Measurements from ENCODE around the gene STKLD1. TPM values are rescaled to one million over a fixed set of nuclear protein-coding genes. Genes with fewer than 3 reads are reported as not detected.
"Not testable (repeated sequence)": the region's sequence is repeated elsewhere in the genome, so short reads cannot be mapped to it uniquely, and the experiment has no call there.

STKLD1 gene
- total RNA-seq, 3 donors from 2014 or later: 0.41 to 1.4 (median 1.3) TPM

GRCh38 chr9:133389025-133389557, 12.9 kb downstream of the STKLD1 start:
- no peaks in the 10 kb centered on the region for H3K4me1 ChIP-seq (ENCODE audit: low read depth)
- H3K4me3 ChIP-seq: no peak overlapping the region
- DNase-seq (no peak), ATAC-seq (no peak)
- TF ChIP-seq, protein P1, sequence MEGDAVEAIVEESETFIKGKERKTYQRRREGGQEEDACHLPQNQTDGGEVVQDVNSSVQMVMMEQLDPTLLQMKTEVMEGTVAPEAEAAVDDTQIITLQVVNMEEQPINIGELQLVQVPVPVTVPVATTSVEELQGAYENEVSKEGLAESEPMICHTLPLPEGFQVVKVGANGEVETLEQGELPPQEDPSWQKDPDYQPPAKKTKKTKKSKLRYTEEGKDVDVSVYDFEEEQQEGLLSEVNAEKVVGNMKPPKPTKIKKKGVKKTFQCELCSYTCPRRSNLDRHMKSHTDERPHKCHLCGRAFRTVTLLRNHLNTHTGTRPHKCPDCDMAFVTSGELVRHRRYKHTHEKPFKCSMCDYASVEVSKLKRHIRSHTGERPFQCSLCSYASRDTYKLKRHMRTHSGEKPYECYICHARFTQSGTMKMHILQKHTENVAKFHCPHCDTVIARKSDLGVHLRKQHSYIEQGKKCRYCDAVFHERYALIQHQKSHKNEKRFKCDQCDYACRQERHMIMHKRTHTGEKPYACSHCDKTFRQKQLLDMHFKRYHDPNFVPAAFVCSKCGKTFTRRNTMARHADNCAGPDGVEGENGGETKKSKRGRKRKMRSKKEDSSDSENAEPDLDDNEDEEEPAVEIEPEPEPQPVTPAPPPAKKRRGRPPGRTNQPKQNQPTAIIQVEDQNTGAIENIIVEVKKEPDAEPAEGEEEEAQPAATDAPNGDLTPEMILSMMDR (IDR thresholded peaks at IDR 0.05): no peak
- no peaks in the 10 kb centered on the region for H3K9me3 ChIP-seq
- no peaks in the 10 kb centered on the region for H3K36me3 ChIP-seq (ENCODE audit: low read depth)
- intact Hi-C loops (cut with DNase I, micrococcal nuclease): no loop called here

DNA sequence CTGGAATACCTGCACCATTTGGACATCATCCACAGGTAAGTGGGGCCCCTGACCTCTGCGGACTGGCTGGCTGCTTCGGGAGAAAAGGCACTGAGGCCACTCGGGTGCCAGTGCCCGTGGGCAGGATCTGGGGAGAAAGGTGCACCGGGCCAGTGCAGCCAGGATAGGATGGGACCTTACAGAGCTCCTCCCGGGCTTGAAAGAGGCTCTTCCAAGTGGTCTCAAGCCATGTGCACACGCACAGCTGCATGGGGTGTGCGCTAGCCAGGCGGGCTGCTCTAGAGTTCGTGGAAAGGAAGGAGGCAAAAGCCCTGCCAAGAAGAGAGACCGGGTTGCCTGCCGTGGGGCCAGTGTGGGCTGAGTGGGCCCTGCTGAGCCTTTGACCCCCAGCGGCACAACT, 13.4 kb downstream of the STKLD1 start:
- intact Hi-C loops (cut with DNase I, micrococcal nuclease): no loop called here
- ATAC-seq (no peak), DNase-seq (no peak)
- Histone ChIP-seq H3K4me3 (no peak overlapping the region), H3K9me3 (no peaks in the 10 kb centered on the region), H3K4me1 (ENCODE audit: low read depth) (no peaks in the 10 kb centered on the region), H3K36me3 (ENCODE audit: low read depth) (no peaks in the 10 kb centered on the region)
- TF ChIP-seq, protein P1 (IDR thresholded peaks at IDR 0.05): no peak

- Histone ChIP-seq H3K9me3 (no peaks in the 10 kb centered on the region), H3K36me3 (ENCODE audit: low read depth) (no peaks in the 10 kb centered on the region), H3K4me1 (ENCODE audit: low read depth) (no peaks in the 10 kb centered on the region), H3K4me3 (no peak overlapping the region)
- no peak for DNase-seq
- ATAC-seq: no peak
- intact Hi-C loops (cut with DNase I, micrococcal nuclease): no loop called here
- TF ChIP-seq, protein P1 (IDR thresholded peaks at IDR 0.05): no peak
Observed at GRCh38 chr9:133390713-133391112, 14.5 kb downstream of the STKLD1 start.

DNA sequence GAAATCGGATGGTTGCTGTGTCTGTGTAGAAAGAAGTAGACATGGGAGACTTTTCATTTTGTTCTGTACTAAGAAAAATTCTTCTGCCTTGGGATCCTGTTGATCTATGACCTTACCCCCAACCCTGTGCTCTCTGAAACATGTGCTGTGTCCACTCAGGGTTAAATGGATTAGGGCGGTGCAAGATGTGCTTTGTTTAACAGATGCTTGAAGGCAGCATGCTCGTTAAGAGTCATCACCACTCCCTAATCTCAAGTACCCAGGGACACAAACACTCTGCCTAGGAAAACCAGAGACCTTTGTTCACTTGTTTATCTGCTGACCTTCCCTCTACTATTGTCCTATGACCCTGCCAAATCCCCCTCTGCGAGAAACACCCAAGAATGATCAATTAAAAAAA, 15.3 kb downstream of the STKLD1 start:
- ATAC-seq; DNase-seq; intact Hi-C loops (cut with DNase I, micrococcal nuclease); H3K4me3 ChIP-seq; H3K36me3 ChIP-seq (ENCODE audit: low read depth); H3K9me3 ChIP-seq; H3K4me1 ChIP-seq (ENCODE audit: low read depth): not testable (repeated sequence)

DNA sequence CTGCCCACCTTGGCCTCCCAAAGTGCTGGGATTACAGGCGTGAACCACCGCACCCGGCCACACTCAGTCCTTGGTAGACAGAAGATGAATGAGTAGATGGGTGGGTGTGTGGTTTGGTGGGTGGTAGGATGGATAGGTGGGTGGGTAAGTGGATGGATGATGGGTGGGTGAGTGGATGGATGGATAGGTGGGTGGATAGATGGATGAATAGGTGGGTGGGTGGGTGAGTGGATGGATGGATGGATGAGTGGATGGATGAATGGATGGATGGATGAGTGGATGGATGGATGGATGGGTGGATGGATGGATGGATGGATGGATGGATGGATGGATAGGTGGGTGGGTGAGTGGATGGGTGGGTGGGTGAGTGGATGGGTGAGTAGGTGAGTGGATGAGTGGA, 16.1 kb downstream of the STKLD1 start:
- H3K36me3 ChIP-seq (ENCODE audit: low read depth); intact Hi-C loops (cut with DNase I, micrococcal nuclease); H3K4me3 ChIP-seq; DNase-seq; ATAC-seq; H3K9me3 ChIP-seq; H3K4me1 ChIP-seq (ENCODE audit: low read depth): not testable (repeated sequence)

GRCh38 chr9:133393399-133393798, 17.2 kb downstream of the STKLD1 start:
- no peaks in the 10 kb centered on the region for H3K4me1 ChIP-seq (ENCODE audit: low read depth)
- intact Hi-C loops (cut with DNase I, micrococcal nuclease): no loop called here
- ATAC-seq: no peak
- H3K9me3 ChIP-seq: no peaks in the 10 kb centered on the region
- DNase-seq: no peak
- TF ChIP-seq, protein P1 (IDR thresholded peaks at IDR 0.05): no peak
- no peak overlapping the region for H3K4me3 ChIP-seq
- H3K36me3 ChIP-seq (ENCODE audit: low read depth): no peaks in the 10 kb centered on the region

- Histone ChIP-seq H3K4me1 (ENCODE audit: low read depth) (no peaks in the 10 kb centered on the region), H3K36me3 (ENCODE audit: low read depth) (no peaks in the 10 kb centered on the region), H3K9me3 (no peaks in the 10 kb centered on the region), H3K4me3 (no peak overlapping the region)
- no peak for ATAC-seq
- no peak for DNase-seq
- intact Hi-C loops (cut with DNase I, micrococcal nuclease): no loop called here
- TF ChIP-seq, protein P1 (IDR thresholded peaks at IDR 0.05): no peak
Observed at GRCh38 chr9:133394687-133395271, 18.6 kb downstream of the STKLD1 start.

Data from mucosa of descending colon (tissue), 3 donors.